ENCODE measurements around the gene AATK. TPM values are rescaled to one million over a fixed set of nuclear protein-coding genes. Genes with fewer than 3 reads are reported as not detected.

AATK gene
- total RNA-seq, 4 donors from 2014 or later = 23.9 to 190 (median 123) TPM

GRCh38 chr17:81188491-81188840, 22.4 kb upstream of the AATK start:
- TF ChIP-seq POLR2A (IDR thresholded peaks at IDR 0.05) = no peak
- TF ChIP-seq, protein P1, sequence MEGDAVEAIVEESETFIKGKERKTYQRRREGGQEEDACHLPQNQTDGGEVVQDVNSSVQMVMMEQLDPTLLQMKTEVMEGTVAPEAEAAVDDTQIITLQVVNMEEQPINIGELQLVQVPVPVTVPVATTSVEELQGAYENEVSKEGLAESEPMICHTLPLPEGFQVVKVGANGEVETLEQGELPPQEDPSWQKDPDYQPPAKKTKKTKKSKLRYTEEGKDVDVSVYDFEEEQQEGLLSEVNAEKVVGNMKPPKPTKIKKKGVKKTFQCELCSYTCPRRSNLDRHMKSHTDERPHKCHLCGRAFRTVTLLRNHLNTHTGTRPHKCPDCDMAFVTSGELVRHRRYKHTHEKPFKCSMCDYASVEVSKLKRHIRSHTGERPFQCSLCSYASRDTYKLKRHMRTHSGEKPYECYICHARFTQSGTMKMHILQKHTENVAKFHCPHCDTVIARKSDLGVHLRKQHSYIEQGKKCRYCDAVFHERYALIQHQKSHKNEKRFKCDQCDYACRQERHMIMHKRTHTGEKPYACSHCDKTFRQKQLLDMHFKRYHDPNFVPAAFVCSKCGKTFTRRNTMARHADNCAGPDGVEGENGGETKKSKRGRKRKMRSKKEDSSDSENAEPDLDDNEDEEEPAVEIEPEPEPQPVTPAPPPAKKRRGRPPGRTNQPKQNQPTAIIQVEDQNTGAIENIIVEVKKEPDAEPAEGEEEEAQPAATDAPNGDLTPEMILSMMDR (IDR thresholded peaks at IDR 0.05) = no peak
- Histone ChIP-seq H3K36me3 (no peaks in the 10 kb centered on the region), H3K9me3 (no peaks in the 10 kb centered on the region), H3K27ac (no peak overlapping the region), H3K4me3 (no peak overlapping the region), H3K27me3 (no peaks in the 10 kb centered on the region), H3K4me1 (no peaks in the 10 kb centered on the region)
- no peak for DNase-seq

- TF ChIP-seq POLR2A (IDR thresholded peaks at IDR 0.05) = no peak
- TF ChIP-seq, protein P1 (IDR thresholded peaks at IDR 0.05) = no peak
- H3K27me3 ChIP-seq = no peaks in the 10 kb centered on the region
- H3K4me1 ChIP-seq = no peaks in the 10 kb centered on the region
- no peaks in the 10 kb centered on the region for H3K36me3 ChIP-seq
- no peak overlapping the region for H3K4me3 ChIP-seq
- H3K9me3 ChIP-seq = no peaks in the 10 kb centered on the region
- H3K27ac ChIP-seq = no peak overlapping the region
- DNase-seq = no peak
These were observed 21.8 kb upstream of the AATK start for GRCh38 chr17:81187586-81188490.

DNA sequence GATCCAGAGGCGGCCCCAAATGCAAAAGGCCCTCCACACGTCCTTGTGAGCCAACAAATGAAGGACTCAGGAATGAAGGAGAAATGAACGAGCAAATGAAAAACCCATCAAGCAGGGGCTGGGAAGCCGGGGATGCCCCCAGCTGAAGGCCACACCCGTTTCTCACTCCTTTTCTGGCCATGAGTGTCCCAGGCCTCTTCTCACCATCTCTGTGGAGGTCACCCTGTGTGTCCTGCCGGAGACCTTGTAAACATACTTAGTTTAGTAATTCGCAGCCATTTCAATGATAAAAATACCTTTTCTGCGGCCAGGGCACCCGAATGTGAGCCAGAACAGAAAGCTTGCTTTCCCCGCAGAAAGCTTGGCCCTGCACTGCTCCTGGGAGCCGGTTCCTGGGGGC, 21.1 kb upstream of the AATK start:
- Histone ChIP-seq H3K9me3 (no peaks in the 10 kb centered on the region), H3K4me3 (no peak overlapping the region), H3K36me3 (no peaks in the 10 kb centered on the region), H3K4me1 (no peaks in the 10 kb centered on the region), H3K27ac (no peak overlapping the region), H3K27me3 (no peaks in the 10 kb centered on the region)
- TF ChIP-seq, protein P1 (IDR thresholded peaks at IDR 0.05) = no peak
- TF ChIP-seq POLR2A (IDR thresholded peaks at IDR 0.05) = no peak
- no peak for DNase-seq

DNA sequence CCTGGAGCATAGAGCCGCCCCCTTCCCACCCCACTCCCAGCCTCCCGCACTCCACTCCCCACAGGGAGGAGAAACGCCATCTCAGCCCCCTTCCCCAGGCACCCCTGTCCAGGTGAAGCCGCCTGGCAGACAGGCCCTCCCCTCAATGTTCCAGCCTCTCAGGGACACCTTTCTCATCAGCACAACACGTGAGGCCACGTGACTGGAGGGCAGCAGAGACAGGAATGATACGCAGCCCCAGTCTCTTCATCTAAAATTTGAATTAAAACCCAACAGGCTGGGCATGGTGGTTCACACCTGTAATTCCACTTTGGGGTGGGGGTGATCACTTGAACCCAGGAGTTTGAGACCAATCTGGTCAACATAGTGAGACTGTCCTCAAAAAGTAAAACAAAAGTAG, 20.2 kb upstream of the AATK start:
- TF ChIP-seq, protein P1 (IDR thresholded peaks at IDR 0.05) = no peak
- no peak for TF ChIP-seq POLR2A (IDR thresholded peaks at IDR 0.05)
- H3K4me3 ChIP-seq = no peak overlapping the region
- no peaks in the 10 kb centered on the region for H3K27me3 ChIP-seq
- DNase-seq = no peak
- H3K9me3 ChIP-seq = no peaks in the 10 kb centered on the region
- no peak overlapping the region for H3K27ac ChIP-seq
- H3K4me1 ChIP-seq = no peaks in the 10 kb centered on the region
- no peaks in the 10 kb centered on the region for H3K36me3 ChIP-seq

GRCh38 chr17:81184555-81184954, 18.5 kb upstream of the AATK start:
- no peaks in the 10 kb centered on the region for H3K36me3 ChIP-seq
- H3K4me3 ChIP-seq = no peak overlapping the region
- no peaks in the 10 kb centered on the region for H3K27me3 ChIP-seq
- H3K9me3 ChIP-seq = no peaks in the 10 kb centered on the region
- H3K4me1 ChIP-seq = no peaks in the 10 kb centered on the region
- TF ChIP-seq POLR2A (IDR thresholded peaks at IDR 0.05) = no peak
- TF ChIP-seq, protein P1 (IDR thresholded peaks at IDR 0.05) = no peak
- no peak for DNase-seq
- no peak overlapping the region for H3K27ac ChIP-seq
